Activated CD4-positive, alpha-beta memory T cell treated with anti-CD3 and anti-CD28 coated beads for 36 hours (primary cell): ENCODE results near the gene HSPB1. TPM values are rescaled to one million over a fixed set of nuclear protein-coding genes. Genes with fewer than 3 reads are reported as not detected.
A peak's percentile ranks its signal among the peaks of the same experiment; 100 is the strongest.
"Not testable (repeated sequence)": the region's sequence is repeated elsewhere in the genome, so short reads cannot be mapped to it uniquely, and the experiment has no call there.

ENCODE experiments used
- CTCF ChIA-PET: fragments of 350-600 bp; sonication (Branson Sonifier 250); formaldehyde crosslinking; loops from one replicate; lab custom pipeline; 2021; ENCODE audit warnings: antibody characterized with exemption, inconsistent platforms; lab: Charles Lee
- POLR2A ChIA-PET: fragments of 350-600 bp; sonication (Branson Sonifier 250); formaldehyde crosslinking; loops from one replicate; lab custom pipeline; 2021; ENCODE audit warnings: antibody characterized with exemption; lab: Charles Lee
- DNase-seq: peaks from one replicate; pipeline ENCODE4 v3.0.0-alpha.2; 2020
- H3K27ac Mint-ChIP-seq: one replicate; pipeline ENCODE4 v1.8.0; 2021; ENCODE audit warnings: mixed read lengths
- H3K27me3 Mint-ChIP-seq: one replicate; pipeline ENCODE4 v1.8.0; 2021; ENCODE audit warnings: mixed read lengths
- H3K36me3 Mint-ChIP-seq: one replicate; pipeline ENCODE4 v1.8.0; 2021; ENCODE audit warnings: mixed read lengths
- H3K4me1 Mint-ChIP-seq: one replicate; pipeline ENCODE4 v1.8.0; 2021; ENCODE audit warnings: low read depth, mixed read lengths
- H3K4me3 Mint-ChIP-seq: one replicate; pipeline ENCODE4 v1.8.0; 2021; ENCODE audit warnings: mild to moderate bottlenecking, mixed read lengths
- H3K9me3 Mint-ChIP-seq: one replicate; pipeline ENCODE4 v1.8.0; 2021; ENCODE audit warnings: mixed read lengths
- intact Hi-C: fragments of 100-400 bp; cut with micrococcal nuclease; formaldehyde crosslinking; loops from one replicate; pipeline ENCODE4 v1.15.1; 2023
- total RNA-seq, 2 experiments: library from RNA; stranded (reverse); gene quantifications; one replicate each; pipeline ENCODE4 v1.2.3, GENCODE V29; 2021

HSPB1 gene
- total RNA-seq, 2 experiments from 2014 or later: 119 to 127 TPM

- Mint-ChIP-seq H3K36me3 (no peaks in the 10 kb centered on the region), H3K9me3 (no peaks in the 10 kb centered on the region), H3K27me3 (no peaks in the 10 kb centered on the region), H3K4me1 (peaks cover 10% of the 10 kb centered on the region), H3K4me3 (no peak overlapping the region), H3K27ac (no peak overlapping the region)
- ChIA-PET POLR2A (no interaction called here), CTCF (interaction anchor here (1.3 kb wide), 1 partner anchor 8 kb away, joined by 3 read pairs; the partner anchor contains the start of gene HSPB1)
- no peak for DNase-seq
- intact Hi-C loops: no loop called here
Observed at GRCh38 chr7:76294344-76295024, 8.0 kb upstream of the HSPB1 start.

GRCh38 chr7:76296743-76297740, 5.4 kb upstream of the HSPB1 start:
- no peaks in the 10 kb centered on the region for H3K36me3 Mint-ChIP-seq
- ChIA-PET POLR2A (interaction anchor here (1.0 kb wide), 1 partner anchor 22 kb away, joined by 3 read pairs; no protein-coding TSS in a partner anchor), CTCF (interaction anchor here (0.8 to 2.4 kb wide), 3 partner anchors 10 to 19 kb away, joined by 3 to 16 read pairs (median 4); no protein-coding TSS in a partner anchor)
- peaks cover 1% of the 10 kb centered on the region for H3K4me1 Mint-ChIP-seq
- H3K27me3 Mint-ChIP-seq: no peaks in the 10 kb centered on the region
- DNase-seq: no peak
- no peak overlapping the region for H3K27ac Mint-ChIP-seq
- intact Hi-C loops: no loop called here
- H3K9me3 Mint-ChIP-seq: no peaks in the 10 kb centered on the region
- no peak overlapping the region for H3K4me3 Mint-ChIP-seq

- DNase-seq: no peak
- intact Hi-C loops: no loop called here
- Mint-ChIP-seq H3K27me3 (peaks cover 3% of the 10 kb centered on the region), H3K9me3 (no peaks in the 10 kb centered on the region), H3K36me3 (no peaks in the 10 kb centered on the region), H3K27ac (no peak overlapping the region), H3K4me3 (no peak overlapping the region), H3K4me1 (peaks cover 12% of the 10 kb centered on the region)
- ChIA-PET POLR2A (no interaction called here), CTCF (interaction anchor here (1.0 kb wide), 1 partner anchor 13 kb away, joined by 3 read pairs; no protein-coding TSS in a partner anchor)
Observed at GRCh38 chr7:76300166-76300731, 2.2 kb upstream of the HSPB1 start.

- intact Hi-C loops: no loop called here
- H3K4me1 Mint-ChIP-seq: peaks cover 12% of the 10 kb centered on the region
- no peaks in the 10 kb centered on the region for H3K36me3 Mint-ChIP-seq
- DNase-seq: no peak
- CTCF ChIA-PET: interaction anchor here (2.8 kb wide), 1 partner anchor 10 kb away, joined by 12 read pairs; no protein-coding TSS in a partner anchor
- H3K4me3 Mint-ChIP-seq: no peak overlapping the region
- peaks cover 3% of the 10 kb centered on the region for H3K27me3 Mint-ChIP-seq
- no peak overlapping the region for H3K27ac Mint-ChIP-seq
- POLR2A ChIA-PET: no interaction called here
- H3K9me3 Mint-ChIP-seq: no peaks in the 10 kb centered on the region
Observed at GRCh38 chr7:76301000-76301399, 1.5 kb upstream of the HSPB1 start.

- CTCF ChIA-PET: interaction anchor here (0.6 to 2.8 kb wide), 6 partner anchors 9 to 424 kb away, joined by 3 to 12 read pairs (median 6); no protein-coding TSS in a partner anchor
- Mint-ChIP-seq H3K27ac (peak overlapping the region; percentile 81), H3K9me3 (no peaks in the 10 kb centered on the region), H3K4me1 (peaks cover 12% of the 10 kb centered on the region), H3K4me3 (peak overlapping the region; percentile 83), H3K27me3 (peaks cover 3% of the 10 kb centered on the region), H3K36me3 (no peaks in the 10 kb centered on the region)
- POLR2A ChIA-PET: interaction anchor here (1.0 to 1.7 kb wide), 3 partner anchors 12 to 55 kb away, joined by 3 to 7 read pairs (median 3); partner anchors contain the start of gene YWHAG
- intact Hi-C loops: loop anchor here (1.0 kb wide), 2 partner anchors 11 to 15 kb away; no protein-coding TSS in a partner anchor
- peak; percentile 87 for DNase-seq
Observed at GRCh38 chr7:76303202-76304147, 1.0 kb downstream of the HSPB1 start.

GRCh38 chr7:76304888-76305375, 2.5 kb downstream of the HSPB1 start:
- Mint-ChIP-seq H3K27me3 (peaks cover 3% of the 10 kb centered on the region), H3K36me3 (no peaks in the 10 kb centered on the region), H3K9me3 (no peaks in the 10 kb centered on the region), H3K4me3 (no peak overlapping the region), H3K4me1 (peaks cover 12% of the 10 kb centered on the region), H3K27ac (no peak overlapping the region)
- no peak for DNase-seq
- POLR2A ChIA-PET: no interaction called here
- CTCF ChIA-PET: interaction anchor here (1.0 to 2.8 kb wide), 4 partner anchors 9 to 127 kb away, joined by 4 to 10 read pairs (median 6); no protein-coding TSS in a partner anchor
- intact Hi-C loops: no loop called here

- H3K36me3 Mint-ChIP-seq, POLR2A ChIA-PET, H3K27me3 Mint-ChIP-seq, H3K27ac Mint-ChIP-seq, H3K4me1 Mint-ChIP-seq, H3K9me3 Mint-ChIP-seq, H3K4me3 Mint-ChIP-seq, intact Hi-C loops, DNase-seq: not testable (repeated sequence)
- CTCF ChIA-PET: interaction anchor here (0.6 to 11.5 kb wide), 5 partner anchors 9 to 256 kb away, joined by 3 to 152 read pairs (median 4); no protein-coding TSS in a partner anchor
Observed at GRCh38 chr7:76308874-76309273, 6.4 kb downstream of the HSPB1 start.

- H3K27ac Mint-ChIP-seq, H3K9me3 Mint-ChIP-seq, intact Hi-C loops, H3K27me3 Mint-ChIP-seq, H3K4me1 Mint-ChIP-seq, H3K36me3 Mint-ChIP-seq, POLR2A ChIA-PET, H3K4me3 Mint-ChIP-seq, DNase-seq: not testable (repeated sequence)
- CTCF ChIA-PET: interaction anchor here (1.0 to 11.5 kb wide), 4 partner anchors 9 to 132 kb away, joined by 3 to 152 read pairs (median 24); no protein-coding TSS in a partner anchor
Observed at GRCh38 chr7:76309341-76310101, 7.0 kb downstream of the HSPB1 start.

GRCh38 chr7:76310102-76310957, 7.9 kb downstream of the HSPB1 start:
- Mint-ChIP-seq H3K4me3 (no peak overlapping the region), H3K36me3 (no peaks in the 10 kb centered on the region), H3K4me1 (peaks cover 4% of the 10 kb centered on the region), H3K27ac (no peak overlapping the region), H3K27me3 (no peaks in the 10 kb centered on the region), H3K9me3 (no peaks in the 10 kb centered on the region)
- POLR2A ChIA-PET: no interaction called here
- DNase-seq: no peak
- intact Hi-C loops: no loop called here
- CTCF ChIA-PET: interaction anchor here (1.3 to 11.5 kb wide), 3 partner anchors 8 to 133 kb away, joined by 4 to 152 read pairs (median 43); no protein-coding TSS in a partner anchor
